IMR-90 (cell line): Measurements from ENCODE around the gene TMEM154.

ENCODE experiments used
- RAD21 ChIP-seq: IDR thresholded peaks from 2 replicates; pipeline ENCODE4 v1.6.1; 2012; ENCODE audit warnings: low read length, improper control_type of control experiment
- SMC3 ChIP-seq: fragments of 150-350 bp; IDR thresholded peaks from 2 replicates; pipeline ENCODE4 v1.6.1; 2016; ENCODE audit warnings: low read depth, mild to moderate bottlenecking, antibody characterized with exemption, low read length, moderate library complexity
- USF2 ChIP-seq: fragments of 150-350 bp; IDR thresholded peaks from 2 replicates; pipeline ENCODE4 v1.6.1; 2017; ENCODE audit warnings: mild to moderate bottlenecking, antibody characterized with exemption, low read length, low read depth
- TF ChIP-seq, protein P1 (sequence below): conservative IDR thresholded peaks from 2 replicates; pipeline ENCODE4 v1.5.1; 2012; ENCODE audit warnings: mild to moderate bottlenecking, low read depth, low read length, improper control_type of control experiment

DNA sequence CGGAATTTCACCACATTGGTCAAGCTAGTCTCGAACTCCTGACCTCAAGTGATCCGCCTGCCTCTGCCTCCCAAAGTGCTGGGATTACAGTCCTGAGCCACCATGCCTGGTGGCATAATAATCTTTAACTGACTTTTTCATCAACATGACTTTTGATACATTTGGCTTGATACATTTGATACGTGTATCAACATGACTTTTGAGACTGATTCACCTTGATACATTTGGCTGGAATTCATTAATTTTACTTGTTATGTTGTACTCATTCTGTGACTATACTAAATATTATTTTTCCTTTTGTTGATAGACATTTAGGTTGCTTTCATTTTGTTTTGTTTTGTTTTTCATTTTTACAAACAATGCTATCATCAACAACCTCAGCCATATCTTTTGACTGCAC, 6.3 kb downstream of the TMEM154 start:
- TF ChIP-seq, protein P1, sequence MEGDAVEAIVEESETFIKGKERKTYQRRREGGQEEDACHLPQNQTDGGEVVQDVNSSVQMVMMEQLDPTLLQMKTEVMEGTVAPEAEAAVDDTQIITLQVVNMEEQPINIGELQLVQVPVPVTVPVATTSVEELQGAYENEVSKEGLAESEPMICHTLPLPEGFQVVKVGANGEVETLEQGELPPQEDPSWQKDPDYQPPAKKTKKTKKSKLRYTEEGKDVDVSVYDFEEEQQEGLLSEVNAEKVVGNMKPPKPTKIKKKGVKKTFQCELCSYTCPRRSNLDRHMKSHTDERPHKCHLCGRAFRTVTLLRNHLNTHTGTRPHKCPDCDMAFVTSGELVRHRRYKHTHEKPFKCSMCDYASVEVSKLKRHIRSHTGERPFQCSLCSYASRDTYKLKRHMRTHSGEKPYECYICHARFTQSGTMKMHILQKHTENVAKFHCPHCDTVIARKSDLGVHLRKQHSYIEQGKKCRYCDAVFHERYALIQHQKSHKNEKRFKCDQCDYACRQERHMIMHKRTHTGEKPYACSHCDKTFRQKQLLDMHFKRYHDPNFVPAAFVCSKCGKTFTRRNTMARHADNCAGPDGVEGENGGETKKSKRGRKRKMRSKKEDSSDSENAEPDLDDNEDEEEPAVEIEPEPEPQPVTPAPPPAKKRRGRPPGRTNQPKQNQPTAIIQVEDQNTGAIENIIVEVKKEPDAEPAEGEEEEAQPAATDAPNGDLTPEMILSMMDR = no peak
- TF ChIP-seq RAD21 (no peak), USF2 (no peak), SMC3 (no peak)
